K562 (cell line): ENCODE measurements around the gene TM9SF3. TPM values are rescaled to one million over a fixed set of nuclear protein-coding genes. Genes with fewer than 3 reads are reported as not detected.

Experiments
- ARID3A ChIP-seq: IDR thresholded peaks from 2 replicates; pipeline ENCODE4 v1.6.1; 2012; ENCODE audit warnings: low read depth, low read length, improper control_type of control experiment, borderline replicate concordance
- CREB3L1 ChIP-seq: fragments of 450-650 bp; IDR thresholded peaks from 2 replicates; pipeline ENCODE4 v1.6.1; 2014; ENCODE audit warnings: low read depth, mild to moderate bottlenecking, moderate library complexity, borderline replicate concordance
- HNRNPUL1 ChIP-seq: fragments of 200-400 bp; formaldehyde crosslinking; IDR thresholded peaks from 2 replicates; pipeline ENCODE4 v1.6.1; 2017; ENCODE audit warnings: low read length
- HOXB6 ChIP-seq: fragments of 250-450 bp; sonication (Bioruptor Pico); IDR thresholded peaks from 2 replicates; pipeline ENCODE4 v1.5.1; 2022; ENCODE audit warnings: mild to moderate bottlenecking, borderline replicate concordance
- JUND ChIP-seq, 2 experiments: IDR thresholded peaks; 2 replicates in 1 of 2; 3 replicates in 1 of 2; pipeline ENCODE4 v1.6.1; 2011; ENCODE audit warnings: borderline replicate concordance in 2 of 2, low read depth in 2 of 2, low read length in 2 of 2, improper control_type of control experiment in 1 of 2, missing biosample characterization in 1 of 2, missing genetic modification characterization in 1 of 2, missing genetic modification reagents in 1 of 2
- KHSRP ChIP-seq: fragments of 450-650 bp; IDR thresholded peaks from 2 replicates; pipeline ENCODE4 v1.6.1; 2017
- MEF2D ChIP-seq: conservative IDR thresholded peaks from 2 replicates; pipeline ENCODE4 v1.6.1; 2016; ENCODE audit warnings: low read depth, missing genetic modification characterization, missing compliant biosample characterization
- NFE2L1 ChIP-seq: fragments of 450-650 bp; IDR thresholded peaks from 2 replicates; pipeline ENCODE4 v1.6.1; 2016; ENCODE audit warnings: missing genetic modification characterization, low read depth, mild to moderate bottlenecking, missing compliant biosample characterization, moderate library complexity, borderline replicate concordance
- NFXL1 ChIP-seq: fragments of 450-650 bp; formaldehyde crosslinking; IDR thresholded peaks from 2 replicates; pipeline ENCODE4 v1.4.0; 2021; ENCODE audit warnings: mild to moderate bottlenecking
- TCF7 ChIP-seq: sonication (generic); IDR thresholded peaks from 2 replicates; pipeline ENCODE4 v1.6.1; 2016; ENCODE audit warnings: antibody characterized with exemption, borderline replicate concordance
- TFE3 ChIP-seq: fragments of 450-650 bp; formaldehyde crosslinking; IDR thresholded peaks from 2 replicates; pipeline ENCODE4 v1.4.0; 2020; ENCODE audit warnings: mild to moderate bottlenecking, mixed read lengths
- VEZF1 ChIP-seq: fragments of 200-800 bp; sonication (Bioruptor generic); IDR thresholded peaks from 2 replicates; pipeline ENCODE4 v1.6.1; 2017; ENCODE audit warnings: missing genetic modification characterization, missing compliant biosample characterization
- ZBTB2 ChIP-seq: fragments of 450-650 bp; IDR thresholded peaks from 2 replicates; pipeline ENCODE4 v1.6.1; 2016; ENCODE audit warnings: antibody characterized with exemption
- ZNF174 ChIP-seq: fragments of 250-450 bp; sonication (Bioruptor Pico); IDR thresholded peaks from 2 replicates; pipeline ENCODE4 v1.4.0; 2020; ENCODE audit warnings: mild to moderate bottlenecking
- ZNF263 ChIP-seq: sonication (generic); formaldehyde crosslinking; IDR thresholded peaks from 2 replicates; pipeline ENCODE4 v1.8.0; 2022; ENCODE audit warnings: mild to moderate bottlenecking, missing genetic modification reagents, borderline replicate concordance
- ZNF316 ChIP-seq: fragments of 450-650 bp; IDR thresholded peaks from 2 replicates; pipeline ENCODE4 v1.6.1; 2016
- ZNF551 ChIP-seq: fragments of 250-450 bp; sonication (Bioruptor Pico); IDR thresholded peaks from 2 replicates; pipeline ENCODE4 v1.5.0; 2021; ENCODE audit warnings: mild to moderate bottlenecking, moderate library complexity
- ZNF695 ChIP-seq: fragments of 450-650 bp; formaldehyde crosslinking; IDR thresholded peaks from 2 replicates; pipeline ENCODE4 v1.4.0; 2020; ENCODE audit warnings: mild to moderate bottlenecking, moderate library complexity
- ZSCAN29 ChIP-seq: fragments of 450-650 bp; IDR thresholded peaks from 2 replicates; pipeline ENCODE4 v1.6.1; 2017
- polyA plus RNA-seq, 8 experiments: library from polyadenylated mRNA; depleted of rRNA in 4 of 8; stranded (reverse) in 5 of 8; unstranded in 3 of 8; fragments of >200 nt; fragmentation: Nextera tagmentation in 2 of 8; fragmentation: Illumina TruSeq in 1 of 8; extraction: Ambion mirVana in 2 of 8; extraction: Trizol in 1 of 8; gene quantifications; 2 replicates each; pipeline versions ENCODE4 v1.2.1 to v1.2.3, GENCODE V29; 2011 to 2014; ENCODE audit warnings: inconsistent platforms in 1 of 8, missing spikeins in 1 of 8
- total RNA-seq, 7 experiments: library from RNA; depleted of rRNA in 6 of 7; stranded (reverse); fragments of >200 nt in 6 of 7; fragmentation: Illumina TruSeq in 2 of 7; extraction: Trizol in 2 of 7; gene quantifications; 2 replicates each; pipeline versions ENCODE4 v1.2.1 to v1.2.3, GENCODE V29; 2011 to 2021; ENCODE audit warnings: low replicate concordance in 1 of 7

The TM9SF3 gene
- total and polyA plus RNA-seq, 9 of the 15 experiments (the other 6 are each of a cell fraction or from before 2014, with no cell fraction given) = 16.1 to 63.1 (median 34.9) TPM

GRCh38 chr10:96586419-96587263 lies at the start of gene TM9SF3 (continued):
- peak; percentile 69 for TF ChIP-seq JUND (IDR thresholded peaks at IDR 0.05; ENCODE audit: borderline replicate concordance, low read depth, low read length)
- peak; percentile 41; the same call in 1 of the 3 replicates for TF ChIP-seq JUND (tag; IDR thresholded peaks at IDR 0.05; ENCODE audit: borderline replicate concordance, low read depth, low read length)
- no peak for TF ChIP-seq ARID3A
- no peak for TF ChIP-seq NFE2L1 (tag)
- TF ChIP-seq TFE3 = no peak
- no peak for TF ChIP-seq HOXB6 (CRISPR knock-in tag)
- peak; percentile 95 for TF ChIP-seq CREB3L1
- TF ChIP-seq ZNF174 (CRISPR knock-in tag) = no peak
- TF ChIP-seq HNRNPUL1 = no peak
- no peak for TF ChIP-seq KHSRP
- TF ChIP-seq MEF2D (tag) = no peak
- TF ChIP-seq VEZF1 (CRISPR knock-in tag) = peak; percentile 93
- no peak for TF ChIP-seq ZBTB2
- TF ChIP-seq ZNF316 = no peak
- TF ChIP-seq ZSCAN29 = no peak
- TF ChIP-seq ZNF695 = no peak
- TF ChIP-seq TCF7 = no peak
- no peak; the same call in 1 of the 2 replicates for TF ChIP-seq ZNF263 (CRISPR knock-in tag)
- no peak for TF ChIP-seq ZNF551 (CRISPR knock-in tag)
- TF ChIP-seq NFXL1 (CRISPR knock-in tag) = no peak
